HL-60 (cell line): ENCODE data around the gene PRKD1.

Source experiments
- CTCF ChIP-seq: IDR thresholded peaks from one replicate; pipeline ENCODE4 v1.5.1; 2011; ENCODE audit warnings: low read length, control low read depth, inconsistent platforms; ENCODE audit not compliant: insufficient read depth
- POLR2AphosphoS5 ChIP-seq: IDR thresholded peaks from 2 replicates; pipeline ENCODE4 v1.6.1; 2012; ENCODE audit warnings: low read depth
- REST ChIP-seq: IDR thresholded peaks from 2 replicates; pipeline ENCODE4 v1.6.1; 2012; ENCODE audit warnings: low read depth; ENCODE audit not compliant: insufficient replicate concordance
- SPI1 ChIP-seq: IDR thresholded peaks from 2 replicates; pipeline ENCODE4 v1.6.1; 2012; ENCODE audit warnings: low read depth, mild to moderate bottlenecking, borderline replicate concordance

- TF ChIP-seq CTCF (no peak), POLR2AphosphoS5 (no peak), REST (no peak), SPI1 (no peak)
These were observed 88.9 kb downstream of the PRKD1 start for GRCh38 chr14:29838752-29839151.
